H1 (cell line): ENCODE measurements around the gene TAMALIN. TPM values are rescaled to one million over a fixed set of nuclear protein-coding genes. Genes with fewer than 3 reads are reported as not detected.
A peak's percentile ranks its signal among the peaks of the same experiment; 100 is the strongest.

Source experiments
- CTCF ChIA-PET: fragments of 300-600 bp; sonication (Branson Sonifier 250); formaldehyde crosslinking; loops from one replicate; lab custom pipeline; 2021; ENCODE audit not compliant: partially characterized antibody; lab: Charles Lee
- POLR2A ChIA-PET: fragments of 300-600 bp; sonication (Branson Sonifier 250); formaldehyde crosslinking; loops from one replicate; lab custom pipeline; 2021; ENCODE audit warnings: inconsistent platforms; ENCODE audit not compliant: partially characterized antibody; lab: Charles Lee
- DNase-seq, 2 experiments: peaks; one replicate each; pipeline versions ENCODE4 v3.0.0 to v3.0.0-alpha.2; 2010 to 2022; ENCODE audit warnings: low spot score in 2 of 2, low read depth in 1 of 2, mixed read lengths in 1 of 2
- FAIRE-seq: peaks from 2 replicates; lab custom pipeline; 2011; peaks lifted over from hg19 to GRCh38; lab: Jason Lieb, UNC
- H2AFZ ChIP-seq: 2 replicates; pipeline ENCODE4 v1.8.1; 2012; ENCODE audit warnings: low read length, inconsistent platforms
- H2AK5ac ChIP-seq: 2 replicates; pipeline ENCODE4 v1.6.1; 2013; ENCODE audit warnings: low read depth, low read length
- H2BK120ac ChIP-seq: replicated peaks from 2 replicates; pipeline ENCODE3; 2013; ENCODE audit warnings: low read depth, low read length, inconsistent platforms
- H2BK12ac ChIP-seq: 2 replicates; pipeline ENCODE4 v1.6.1; 2013; ENCODE audit warnings: low read depth, low read length
- H2BK15ac ChIP-seq: 2 replicates; pipeline ENCODE4 v1.6.1; 2013; ENCODE audit warnings: low read length
- H2BK20ac ChIP-seq: 2 replicates; pipeline ENCODE4 v1.6.1; 2013; ENCODE audit warnings: low read length
- H2BK5ac ChIP-seq: 2 replicates; pipeline ENCODE4 v1.6.1; 2013; ENCODE audit warnings: low read depth, low read length
- H3K14ac ChIP-seq: 2 replicates; pipeline ENCODE4 v1.6.1; 2013; ENCODE audit warnings: inconsistent platforms; ENCODE audit not compliant: insufficient read length
- H3K18ac ChIP-seq: 2 replicates; pipeline ENCODE4 v1.6.1; 2013; ENCODE audit warnings: low read length; ENCODE audit errors: extremely low read depth
- H3K23ac ChIP-seq: 2 replicates; pipeline ENCODE4 v1.6.1; 2013; ENCODE audit warnings: inconsistent platforms; ENCODE audit not compliant: insufficient read length
- H3K23me2 ChIP-seq: 2 replicates; pipeline ENCODE4 v1.6.1; 2013; ENCODE audit warnings: low read depth, low read length
- H3K27ac ChIP-seq: 2 replicates; pipeline ENCODE4 v1.6.1; 2011; ENCODE audit warnings: low read depth, low read length, inconsistent platforms
- H3K27me3 ChIP-seq, 4 experiments: replicated peaks in 1 of 4; 1 replicate in 1 of 4; 2 replicates in 3 of 4; pipeline versions ENCODE4 v1.6.1 to v1.8.1; 2011 to 2013; ENCODE audit warnings: low read length in 3 of 4, mild to moderate bottlenecking in 3 of 4, inconsistent platforms in 2 of 4, mixed read lengths in 2 of 4, moderate library complexity in 1 of 4; ENCODE audit not compliant: control insufficient read depth in 3 of 4, insufficient read depth in 3 of 4; ENCODE audit errors: extremely low read depth in 1 of 4
- H3K36me3 ChIP-seq, 4 experiments: 2 replicates each; pipeline versions ENCODE4 v1.6.1 to v1.8.1; 2011 to 2013; ENCODE audit warnings: mild to moderate bottlenecking in 4 of 4, low read length in 3 of 4, moderate library complexity in 2 of 4, control low read depth in 1 of 4, inconsistent platforms in 1 of 4; ENCODE audit not compliant: insufficient read depth in 4 of 4, control insufficient read depth in 2 of 4
- H3K4ac ChIP-seq: replicated peaks from 2 replicates; pipeline ENCODE3; 2013; ENCODE audit warnings: low read length, low read depth, mixed read lengths, inconsistent platforms; ENCODE audit not compliant: insufficient read length
- H3K4me1 ChIP-seq, 4 experiments: replicated peaks in 1 of 4; 1 replicate in 1 of 4; 2 replicates in 3 of 4; pipeline versions ENCODE4 v1.6.1 to v1.8.1; 2011 to 2013; ENCODE audit warnings: low read length in 3 of 4, inconsistent platforms in 2 of 4, mixed read lengths in 1 of 4; ENCODE audit not compliant: insufficient read depth in 4 of 4, control insufficient read depth in 3 of 4
- H3K4me2 ChIP-seq, 2 experiments: 2 replicates each; pipeline versions ENCODE4 v1.6.1 to v1.8.1; 2011 to 2013; ENCODE audit warnings: low read depth in 2 of 2, low read length in 2 of 2, control low read depth in 1 of 2, inconsistent platforms in 1 of 2, mild to moderate bottlenecking in 1 of 2; ENCODE audit not compliant: insufficient read depth in 1 of 2
- H3K4me3 ChIP-seq, 4 experiments: fragments of 200-600, 300-600 bp in 1 of 4; sonication (generic), shearing (Covaris generic), sonication (Bioruptor Twin) in 1 of 4; 2 replicates each; pipeline versions ENCODE4 v1.5.1 to v1.8.1; 2011 to 2016; ENCODE audit warnings: low read length in 4 of 4, low read depth in 3 of 4, control low read depth in 2 of 4, inconsistent platforms in 2 of 4, mild to moderate bottlenecking in 2 of 4, mixed read lengths in 1 of 4, moderate library complexity in 1 of 4; ENCODE audit not compliant: insufficient read depth in 2 of 4; ENCODE audit errors: extremely low read depth in 1 of 4
- H3K56ac ChIP-seq: replicated peaks from 2 replicates; pipeline ENCODE3; 2013; ENCODE audit warnings: low read depth, mild to moderate bottlenecking, mixed read lengths, low read length, inconsistent platforms; ENCODE audit not compliant: insufficient read length
- H3K79me1 ChIP-seq: 2 replicates; pipeline ENCODE4 v1.6.1; 2013; ENCODE audit warnings: low read depth, low read length, control low read depth
- H3K79me2 ChIP-seq, 2 experiments: 2 replicates each; pipeline versions ENCODE4 v1.6.1 to v1.8.1; 2012 to 2013; ENCODE audit warnings: low read length in 2 of 2, mild to moderate bottlenecking in 2 of 2, inconsistent platforms in 1 of 2; ENCODE audit not compliant: insufficient read depth in 2 of 2, control insufficient read depth in 1 of 2
- H3K9ac ChIP-seq, 4 experiments: replicated peaks in 1 of 4; 1 replicate in 1 of 4; 2 replicates in 3 of 4; pipeline versions ENCODE4 v1.6.1 to v1.8.1; 2011 to 2013; ENCODE audit warnings: low read depth in 3 of 4, low read length in 3 of 4, control low read depth in 2 of 4, mild to moderate bottlenecking in 2 of 4, moderate library complexity in 2 of 4, inconsistent platforms in 1 of 4; ENCODE audit errors: extremely low read depth in 1 of 4
- H3K9me3 ChIP-seq, 2 experiments: 2 replicates each; pipeline versions ENCODE4 v1.6.1 to v1.8.1; 2012 to 2013; ENCODE audit warnings: mild to moderate bottlenecking in 2 of 2, moderate library complexity in 2 of 2, control low read depth in 1 of 2, inconsistent platforms in 1 of 2, low read depth in 1 of 2, low read length in 1 of 2, mixed read lengths in 1 of 2; ENCODE audit not compliant: insufficient read depth in 2 of 2
- H4K20me1 ChIP-seq, 2 experiments: replicated peaks in 1 of 2; 2 replicates each; pipeline versions ENCODE3 to v1.8.1; 2011 to 2013; ENCODE audit warnings: inconsistent platforms in 2 of 2, low read length in 2 of 2, mild to moderate bottlenecking in 1 of 2; ENCODE audit not compliant: insufficient read depth in 2 of 2, control insufficient read depth in 1 of 2
- H4K5ac ChIP-seq: 2 replicates; pipeline ENCODE4 v1.6.1; 2013; ENCODE audit warnings: low read length, low read depth, mixed read lengths, inconsistent platforms; ENCODE audit not compliant: insufficient read length
- H4K8ac ChIP-seq: 2 replicates; pipeline ENCODE4 v1.8.0; 2013; ENCODE audit warnings: mild to moderate bottlenecking, moderate library complexity, low read length, inconsistent platforms; ENCODE audit not compliant: insufficient read depth; ENCODE audit errors: extremely low read depth
- H4K91ac ChIP-seq: replicated peaks from 2 replicates; pipeline ENCODE3; 2013; ENCODE audit warnings: low read length, mixed read lengths, inconsistent platforms; ENCODE audit not compliant: insufficient read length
- NANOG ChIP-seq: IDR thresholded peaks from 2 replicates; pipeline ENCODE4 v1.6.1; 2011; ENCODE audit warnings: low read length, low read depth, mild to moderate bottlenecking, inconsistent platforms; ENCODE audit not compliant: insufficient read depth, poor library complexity, severe bottlenecking
- SP1 ChIP-seq: IDR thresholded peaks from 2 replicates; pipeline ENCODE4 v1.6.1; 2011; ENCODE audit warnings: low read depth, low read length
- WGBS, 2 experiments: shearing (Covaris generic) in 1 of 2; methylation state at CpG; one replicate each; pipeline versions ENCODE4 v1.1.6 to v1.1.7; 2013 to 2015; ENCODE audit warnings: low lambda C conversion rate in 2 of 2, mixed read lengths in 2 of 2, inconsistent platforms in 1 of 2, low coverage in 1 of 2, missing lambda C conversion rate in 1 of 2; ENCODE audit not compliant: insufficient replicate concordance in 2 of 2, insufficient coverage in 1 of 2, insufficient read length in 1 of 2; ENCODE audit errors: extremely low coverage in 1 of 2, missing lambda C conversion rate in 1 of 2; 5-methylcytosine and 5-hydroxymethylcytosine counted together
- polyA plus RNA-seq, 7 experiments: library from polyadenylated mRNA; depleted of rRNA in 3 of 7; stranded (reverse) in 5 of 7; unstranded in 2 of 7; fragments of >200 nt in 5 of 7; fragments of 200-250 nt in 2 of 7; gene quantifications; 1 replicate in 5 of 7; 2 replicates in 1 of 7; 4 replicates in 1 of 7; pipeline versions ENCODE4 v1.2.1 to v1.2.3, GENCODE V29; 2011 to 2013; ENCODE audit warnings: missing spikeins in 2 of 7, mixed read lengths in 2 of 7
- total RNA-seq: library from RNA; stranded (reverse); fragmentation: NEBNext Ultra II Directional; extraction: Animal tissue kit (Norgen Biotek cat#: 25700); gene quantifications from 2 replicates; pipeline ENCODE4 v1.2.1, GENCODE V29; 2021

TAMALIN gene
- total and polyA plus RNA-seq, 2 of the 8 experiments (the other 6 are each of a cell fraction or from before 2014, with no cell fraction given) = 2.6 to 4.9 TPM

- Histone ChIP-seq H4K5ac (peak overlapping the region; percentile 3), H4K91ac (no peak overlapping the region), H2BK120ac (no peak overlapping the region), H3K14ac (no peak overlapping the region), H3K79me2 (peaks cover 0 to 5% of the 10 kb centered on the region in 2 experiments; a peak in 2 of 4 replicates), H2BK15ac (no peak overlapping the region), H3K79me1 (no peaks in the 10 kb centered on the region), H2BK20ac (no peak overlapping the region), H3K4me2 (peak overlapping the region; percentile 66 to 80), H3K56ac (peak overlapping the region; percentile 49), H2AK5ac (peak overlapping the region; percentile 97), H2BK5ac (no peak overlapping the region), H3K9me3 (no peaks in the 10 kb centered on the region), H3K36me3 (no peaks in the 10 kb centered on the region), H2BK12ac (peak overlapping the region; percentile 95), H3K9ac (peak overlapping the region in 3 of 4 experiments; percentile 54 to 59 (median 56); a peak in 4 of 7 replicates), H3K23ac (no peak overlapping the region), H3K4me3 (peak overlapping the region; percentile 23 to 60 (median 38); a peak in 6 of 8 replicates), H3K27me3 (peaks cover 2 to 32% (median 22%) of the 10 kb centered on the region in 4 experiments; a peak in 6 of 7 replicates), H2AFZ (0 out of 2 replicates have a peak overlapping the region, but pooled peaks have one; percentile 11), H3K18ac (peak overlapping the region; percentile 32), H3K4me1 (peaks cover 9 to 13% (median 11%) of the 10 kb centered on the region in 4 experiments), H3K27ac (peak overlapping the region; percentile 39; the same call in 1 of the 2 replicates), H3K23me2 (peaks cover 2% of the 10 kb centered on the region; the same call in 1 of the 2 replicates), H4K20me1 (no peaks in the 10 kb centered on the region), H3K4ac (no peak overlapping the region), H4K8ac (0 out of 2 replicates have a peak overlapping the region, but pooled peaks have one; percentile 88)
- FAIRE-seq (no peak), DNase-seq (no peak)
- ChIA-PET POLR2A (interaction anchor here (0.6 to 13.1 kb wide), 15 partner anchors 10 to 96 kb away, joined by 3 to 82 read pairs (median 4); partner anchors contain the start of genes ATG101, NR4A1, SMIM41 and TAMALIN), CTCF (interaction anchor here (0.7 to 22.7 kb wide), 11 partner anchors 8 to 88 kb away, joined by 3 to 1249 read pairs (median 40); partner anchors contain the start of genes ATG101, NR4A1, SMIM41 and TAMALIN)
- 72% methylated on average over 13 of the region's 13 CpGs; no CpG with 5 or more reads in 1 of the 2 experiments for WGBS, 2 experiments
- TF ChIP-seq NANOG (peak; percentile 3), SP1 (no peak)
These were observed 26.8 kb downstream of the TAMALIN start for GRCh38 chr12:52033446-52034140.
